BLaER1 (cell line): ENCODE data around the gene CNN2.

Source experiments
- H3K27ac ChIP-seq: shearing (Covaris generic); formaldehyde crosslinking; 2 replicates; pipeline ENCODE4 v1.8.1; 2022
- H3K27me3 ChIP-seq: shearing (Covaris generic); formaldehyde crosslinking; 2 replicates; pipeline ENCODE4 v1.8.1; 2022
- H3K36me3 ChIP-seq: shearing (Covaris generic); formaldehyde crosslinking; 2 replicates; pipeline ENCODE4 v1.8.1; 2022
- H3K4me1 ChIP-seq: shearing (Covaris generic); formaldehyde crosslinking; 2 replicates; pipeline ENCODE4 v1.8.1; 2022
- H3K4me2 ChIP-seq: shearing (Covaris generic); formaldehyde crosslinking; 2 replicates; pipeline ENCODE4 v1.8.1; 2022
- H3K4me3 ChIP-seq: shearing (Covaris generic); formaldehyde crosslinking; 2 replicates; pipeline ENCODE4 v1.8.1; 2022
- H3K9ac ChIP-seq: shearing (Covaris generic); formaldehyde crosslinking; 2 replicates; pipeline ENCODE4 v1.8.1; 2022
- H3K9me3 ChIP-seq: shearing (Covaris generic); formaldehyde crosslinking; 2 replicates; pipeline ENCODE4 v1.8.1; 2022
- H4K20me1 ChIP-seq: shearing (Covaris generic); formaldehyde crosslinking; 2 replicates; pipeline ENCODE4 v1.8.1; 2022
- Cebpa-rat ChIP-seq: shearing (Covaris generic); IDR thresholded peaks from 2 replicates; pipeline ENCODE4 v1.8.1; 2022

CNN2 gene

DNA sequence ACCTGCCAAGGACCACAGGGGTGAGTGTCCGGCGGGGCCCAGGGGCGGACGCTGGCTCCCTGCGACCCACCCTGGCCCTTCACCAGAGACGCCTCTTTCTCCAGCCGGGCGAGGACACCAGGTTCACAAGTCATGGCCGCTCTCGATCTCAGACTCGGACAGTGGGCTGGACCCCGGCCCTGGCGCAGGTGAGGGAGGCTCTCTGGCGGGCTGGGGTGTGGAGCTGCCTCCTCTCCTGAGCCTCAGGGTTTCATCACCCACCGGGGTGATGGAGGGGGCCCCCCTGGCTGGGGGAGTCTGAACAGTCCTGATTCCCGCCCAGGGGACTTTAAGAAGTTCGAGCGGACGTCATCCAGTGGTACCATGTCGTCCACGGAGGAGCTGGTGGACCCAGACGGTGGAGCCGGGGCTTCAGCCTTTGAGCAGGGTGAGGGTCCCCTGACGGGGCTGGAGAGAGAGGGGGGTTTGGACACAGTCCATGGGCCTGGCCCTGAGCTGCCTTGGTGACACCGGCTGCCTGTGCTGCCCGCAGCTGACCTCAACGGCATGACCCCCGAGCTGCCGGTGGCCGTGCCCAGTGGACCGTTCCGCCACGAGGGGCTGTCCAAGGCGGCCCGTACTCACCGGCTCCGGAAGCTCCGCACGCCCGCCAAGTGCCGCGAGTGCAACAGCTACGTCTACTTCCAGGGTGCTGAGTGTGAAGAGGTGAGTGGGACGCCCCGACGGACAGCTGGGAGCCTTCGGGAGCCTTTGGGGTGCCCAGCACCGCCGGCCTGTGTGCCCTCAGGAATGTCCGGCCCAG lies 54.2 kb downstream of the CNN2 start:
- no peak overlapping the region for H3K27ac ChIP-seq
- H3K4me3 ChIP-seq = no peak overlapping the region
- H3K4me1 ChIP-seq = peaks cover 38% of the 10 kb centered on the region
- no peaks in the 10 kb centered on the region for H3K27me3 ChIP-seq
- H4K20me1 ChIP-seq = peaks cover 92% of the 10 kb centered on the region
- TF ChIP-seq Cebpa-rat = no peak
- H3K4me2 ChIP-seq = no peak overlapping the region
- H3K9ac ChIP-seq = no peak overlapping the region
- H3K36me3 ChIP-seq = peaks cover 89% of the 10 kb centered on the region
- H3K9me3 ChIP-seq = no peaks in the 10 kb centered on the region

DNA sequence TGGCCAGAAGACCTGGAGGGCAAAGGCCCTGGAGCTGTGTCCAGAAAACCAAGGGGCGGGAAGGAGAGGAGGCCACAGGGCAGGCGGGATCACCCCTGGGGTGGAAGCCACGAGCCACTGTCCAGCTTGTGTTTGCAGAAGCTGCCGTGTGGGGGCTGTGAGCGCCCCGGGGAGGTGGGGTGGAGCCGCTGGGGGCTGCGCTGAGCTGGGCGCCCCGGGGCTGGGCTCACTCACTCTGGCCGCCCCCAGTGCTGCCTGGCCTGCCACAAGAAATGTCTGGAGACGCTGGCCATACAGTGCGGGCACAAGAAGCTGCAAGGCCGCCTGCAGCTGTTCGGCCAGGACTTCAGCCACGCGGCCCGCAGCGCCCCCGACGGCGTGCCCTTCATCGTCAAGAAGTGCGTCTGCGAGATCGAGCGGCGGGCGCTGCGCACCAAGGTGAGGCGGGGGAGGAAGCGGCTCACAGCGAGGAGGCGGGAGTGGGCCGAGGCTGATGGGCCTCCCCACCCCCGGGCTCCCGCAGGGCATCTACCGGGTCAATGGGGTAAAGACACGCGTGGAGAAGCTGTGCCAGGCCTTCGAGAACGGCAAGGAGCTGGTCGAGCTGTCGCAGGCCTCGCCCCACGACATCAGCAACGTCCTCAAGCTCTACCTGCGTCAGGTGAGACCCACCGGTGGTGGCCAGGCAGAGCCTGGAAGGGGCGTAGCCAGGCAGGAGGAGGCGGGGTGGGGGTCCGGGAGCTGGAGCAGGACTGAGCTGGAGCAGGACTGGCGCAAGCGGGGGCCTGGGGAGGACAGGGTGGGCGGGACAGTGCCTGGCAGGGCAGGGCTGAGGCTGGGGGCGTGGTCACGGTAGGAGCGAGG lies 55.1 kb downstream of the CNN2 start:
- H3K9ac ChIP-seq = no peak overlapping the region

GRCh38 chr19:1082165-1082927 lies 55.9 kb downstream of the CNN2 start:
- H3K4me3 ChIP-seq = no peak overlapping the region
- peaks cover 92% of the 10 kb centered on the region for H4K20me1 ChIP-seq
- H3K27me3 ChIP-seq = no peaks in the 10 kb centered on the region
- no peak for TF ChIP-seq Cebpa-rat
- no peaks in the 10 kb centered on the region for H3K9me3 ChIP-seq
- peaks cover 36% of the 10 kb centered on the region for H3K4me1 ChIP-seq
- no peak overlapping the region for H3K4me2 ChIP-seq
- no peak overlapping the region for H3K27ac ChIP-seq
- H3K9ac ChIP-seq = no peak overlapping the region
- H3K36me3 ChIP-seq = peaks cover 95% of the 10 kb centered on the region

More for the DNA sequence above, 55.1 kb downstream of the CNN2 start:
- Histone ChIP-seq H4K20me1 (peaks cover 92% of the 10 kb centered on the region), H3K4me2 (no peak overlapping the region), H3K27me3 (no peaks in the 10 kb centered on the region), H3K9me3 (no peaks in the 10 kb centered on the region), H3K27ac (no peak overlapping the region), H3K4me1 (peaks cover 36% of the 10 kb centered on the region), H3K36me3 (peaks cover 89% of the 10 kb centered on the region), H3K4me3 (no peak overlapping the region)
- no peak for TF ChIP-seq Cebpa-rat

DNA sequence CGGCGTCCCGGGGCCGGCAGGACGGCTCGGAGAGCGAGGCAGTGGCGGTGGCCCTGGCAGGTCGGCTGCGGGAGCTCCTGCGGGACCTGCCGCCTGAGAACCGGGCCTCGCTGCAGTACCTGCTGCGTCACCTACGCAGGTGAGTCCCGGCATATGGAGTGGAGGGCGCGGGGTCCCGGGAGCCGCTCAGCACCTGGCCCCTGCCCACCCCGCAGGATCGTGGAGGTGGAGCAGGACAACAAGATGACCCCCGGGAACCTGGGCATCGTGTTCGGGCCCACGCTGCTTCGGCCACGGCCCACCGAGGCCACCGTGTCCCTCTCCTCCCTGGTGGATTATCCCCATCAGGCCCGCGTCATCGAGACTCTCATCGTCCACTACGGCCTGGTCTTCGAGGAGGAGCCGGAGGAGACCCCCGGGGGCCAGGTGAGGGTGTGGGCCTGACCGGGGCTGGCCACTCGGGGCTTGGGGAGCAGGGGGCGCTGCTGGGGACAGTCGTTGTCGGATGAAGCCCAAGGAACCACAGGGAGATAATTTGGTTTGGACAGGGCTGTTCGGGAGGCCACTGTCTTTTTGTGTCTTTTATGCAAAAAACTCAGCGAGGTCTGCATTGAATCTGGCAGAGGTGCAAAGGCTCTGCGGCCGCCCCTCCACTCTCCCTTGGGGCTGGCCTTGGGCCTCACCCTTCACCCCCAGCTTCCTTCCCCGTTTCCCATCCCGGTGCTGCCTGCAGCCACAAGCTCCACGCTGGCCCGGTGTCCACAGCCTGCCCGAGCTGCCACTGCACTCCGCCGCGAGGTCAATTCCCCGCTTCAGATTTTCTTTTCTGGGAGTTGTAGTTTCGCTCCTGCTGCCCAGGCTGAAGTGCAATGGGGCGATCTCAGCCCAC lies 56.8 kb downstream of the CNN2 start:
- Histone ChIP-seq H3K27ac (no peak overlapping the region), H3K9ac (no peak overlapping the region), H3K27me3 (no peaks in the 10 kb centered on the region), H3K4me3 (no peak overlapping the region), H3K4me2 (no peak overlapping the region), H3K36me3 (peaks cover 90% of the 10 kb centered on the region), H4K20me1 (peaks cover 92% of the 10 kb centered on the region), H3K4me1 (peaks cover 36% of the 10 kb centered on the region), H3K9me3 (no peaks in the 10 kb centered on the region)
- no peak for TF ChIP-seq Cebpa-rat

- H3K27me3 ChIP-seq = no peaks in the 10 kb centered on the region
- H3K4me2 ChIP-seq = no peak overlapping the region
- peaks cover 91% of the 10 kb centered on the region for H3K36me3 ChIP-seq
- H4K20me1 ChIP-seq = peaks cover 98% of the 10 kb centered on the region
- no peak overlapping the region for H3K27ac ChIP-seq
- H3K4me1 ChIP-seq = peaks cover 47% of the 10 kb centered on the region
- H3K9ac ChIP-seq = no peak overlapping the region
- H3K9me3 ChIP-seq = no peaks in the 10 kb centered on the region
- no peak for TF ChIP-seq Cebpa-rat
- H3K4me3 ChIP-seq = no peak overlapping the region
Observed at GRCh38 chr19:1084024-1084868, 57.8 kb downstream of the CNN2 start.

DNA sequence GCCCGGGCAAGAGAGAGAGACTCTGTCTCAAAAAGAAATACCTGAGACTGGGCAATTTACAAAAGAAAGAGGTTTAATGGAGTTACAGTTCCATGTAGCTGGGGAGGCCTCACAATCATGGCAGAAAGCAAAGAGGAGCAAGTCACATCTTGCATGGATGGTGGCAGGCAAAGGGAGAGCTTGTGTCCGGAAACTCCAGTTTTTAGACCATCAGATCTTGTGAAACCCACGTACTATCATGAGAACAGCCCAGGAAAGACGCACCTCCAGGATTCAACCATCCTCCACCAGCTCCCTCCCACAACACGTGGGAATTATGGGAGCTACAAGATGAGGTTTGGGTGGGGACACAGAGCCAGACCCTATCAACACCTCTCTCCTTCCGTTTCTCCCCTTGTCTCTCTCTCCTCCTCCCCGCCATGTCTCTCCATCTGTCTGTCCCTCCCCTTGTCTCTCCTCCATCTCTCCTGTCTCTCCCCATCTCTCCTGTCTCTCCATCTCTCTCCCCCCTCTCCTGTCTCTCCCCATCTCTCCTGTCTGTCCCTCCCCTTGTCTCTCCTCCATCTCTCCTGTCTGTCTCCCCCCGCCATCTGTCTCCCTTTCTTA lies 58.7 kb downstream of the CNN2 start:
- Histone ChIP-seq H3K36me3 (peaks cover 87% of the 10 kb centered on the region), H3K4me1 (peaks cover 51% of the 10 kb centered on the region), H3K9me3 (no peaks in the 10 kb centered on the region), H3K4me3 (no peak overlapping the region), H3K9ac (no peak overlapping the region), H3K27ac (no peak overlapping the region), H3K4me2 (no peak overlapping the region), H4K20me1 (peaks cover 93% of the 10 kb centered on the region), H3K27me3 (no peaks in the 10 kb centered on the region)
- no peak for TF ChIP-seq Cebpa-rat

DNA sequence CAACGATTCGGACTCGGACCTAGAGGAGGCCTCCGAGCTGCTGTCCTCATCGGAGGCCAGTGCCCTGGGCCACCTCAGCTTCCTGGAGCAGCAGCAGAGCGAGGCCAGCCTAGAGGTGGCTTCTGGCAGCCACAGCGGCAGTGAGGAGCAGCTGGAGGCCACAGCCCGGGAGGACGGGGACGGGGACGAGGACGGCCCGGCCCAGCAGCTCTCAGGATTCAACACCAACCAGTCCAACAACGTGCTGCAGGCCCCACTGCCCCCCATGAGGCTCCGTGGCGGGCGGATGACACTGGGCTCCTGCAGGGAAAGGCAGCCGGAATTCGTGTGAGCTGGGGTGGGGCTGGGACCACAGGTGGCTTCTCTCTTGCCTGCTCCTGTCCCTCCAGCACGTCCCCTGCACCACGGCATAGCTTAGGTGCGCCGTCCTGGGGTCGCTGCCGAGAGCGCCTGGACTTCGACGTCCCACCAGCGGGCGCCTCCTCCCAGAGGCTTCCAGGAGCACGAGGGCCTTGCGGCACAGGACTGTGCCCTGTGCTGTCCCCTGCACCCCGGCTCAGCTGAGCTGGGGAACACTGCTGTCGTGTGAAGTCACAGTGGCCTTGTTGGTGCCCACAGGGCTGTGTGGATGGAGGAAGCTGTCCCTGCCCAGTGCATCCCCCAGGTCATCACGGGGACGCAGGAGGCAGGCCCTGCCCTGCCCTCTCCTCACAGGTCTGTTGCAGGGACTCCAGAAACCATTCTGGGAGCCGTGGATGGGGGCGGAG lies 59.5 kb downstream of the CNN2 start:
- Histone ChIP-seq H3K36me3 (peaks cover 86% of the 10 kb centered on the region), H3K9ac (no peak overlapping the region), H3K4me1 (peaks cover 51% of the 10 kb centered on the region), H3K27me3 (no peaks in the 10 kb centered on the region), H3K9me3 (no peaks in the 10 kb centered on the region), H3K27ac (no peak overlapping the region), H4K20me1 (peaks cover 88% of the 10 kb centered on the region), H3K4me3 (no peak overlapping the region), H3K4me2 (no peak overlapping the region)
- no peak for TF ChIP-seq Cebpa-rat
